MM.1S (cell line): ENCODE data around the gene FADS1.
A peak's percentile ranks its signal among the peaks of the same experiment; 100 is the strongest.

Experiments
- DNase-seq: peaks from one replicate; pipeline ENCODE4 v3.0.0-alpha.2; 2015
- H2AFZ ChIP-seq: fragments of 300-600 bp; sonication (generic); 2 replicates; pipeline ENCODE4 v1.6.0; 2016; ENCODE audit warnings: antibody characterized with exemption, low read length
- H3F3A ChIP-seq: fragments of 300-600 bp; sonication (generic); 2 replicates; pipeline ENCODE4 v1.6.1; 2016; ENCODE audit warnings: mild to moderate bottlenecking, antibody characterized with exemption, low read length, moderate library complexity, mixed read lengths; ENCODE audit not compliant: insufficient read depth
- H3K27ac ChIP-seq: fragments of 300-600 bp; sonication (generic); 2 replicates; pipeline ENCODE4 v1.5.1; 2016; ENCODE audit warnings: mild to moderate bottlenecking, low read length
- H3K27me3 ChIP-seq: fragments of 300-600 bp; sonication (generic); replicated peaks from 2 replicates; pipeline ENCODE4 v1.6.0; 2016; ENCODE audit warnings: low read length; ENCODE audit not compliant: insufficient read depth
- H3K36me3 ChIP-seq: fragments of 300-600 bp; sonication (generic); replicated peaks from 2 replicates; pipeline ENCODE4 v1.6.1; 2016; ENCODE audit warnings: mild to moderate bottlenecking, low read length, mixed read lengths; ENCODE audit not compliant: insufficient read depth
- H3K4me1 ChIP-seq: fragments of 300-600 bp; sonication (generic); 2 replicates; pipeline ENCODE4 v1.6.1; 2016; ENCODE audit warnings: low read length, mixed read lengths
- H3K4me2 ChIP-seq: fragments of 300-600 bp; sonication (generic); 2 replicates; pipeline ENCODE4 v1.6.0; 2016; ENCODE audit warnings: low read depth, low read length
- H3K4me3 ChIP-seq: fragments of 300-600 bp; sonication (generic); 2 replicates; pipeline ENCODE4 v1.5.1; 2016; ENCODE audit warnings: low read length, mixed read lengths
- H3K79me2 ChIP-seq: fragments of 300-600 bp; sonication (generic); 2 replicates; pipeline ENCODE4 v1.6.1; 2016; ENCODE audit warnings: mixed run types, low read length, mixed read lengths
- H3K9ac ChIP-seq: fragments of 300-600 bp; sonication (generic); 2 replicates; pipeline ENCODE4 v1.6.1; 2016; ENCODE audit warnings: low read length, mixed read lengths
- H3K9me2 ChIP-seq: fragments of 300-600 bp; sonication (generic); replicated peaks from 2 replicates; pipeline ENCODE4 v1.6.1; 2016; ENCODE audit warnings: mild to moderate bottlenecking, low read length, mixed read lengths; ENCODE audit not compliant: insufficient read depth
- H3K9me3 ChIP-seq: fragments of 300-600 bp; sonication (generic); replicated peaks from 2 replicates; pipeline ENCODE4 v1.6.1; 2016; ENCODE audit warnings: mild to moderate bottlenecking, low read length, mixed read lengths; ENCODE audit not compliant: insufficient read depth
- H4K20me1 ChIP-seq: fragments of 300-600 bp; sonication (generic); 2 replicates; pipeline ENCODE4 v1.6.1; 2016; ENCODE audit warnings: mild to moderate bottlenecking, low read length, moderate library complexity, mixed read lengths; ENCODE audit not compliant: insufficient read depth
- EZH2 ChIP-seq: fragments of 300-600 bp; sonication (generic); optimal IDR thresholded peaks from 2 replicates; pipeline ENCODE3; 2017; ENCODE audit warnings: low read depth, mild to moderate bottlenecking, antibody characterized with exemption, low read length, mixed read lengths
- EZH2phosphoT487 ChIP-seq: fragments of 300-600 bp; sonication (generic); IDR thresholded peaks from 2 replicates; pipeline ENCODE4 v1.6.1; 2018; ENCODE audit warnings: antibody characterized with exemption, low read length
- TF ChIP-seq, protein P1 (sequence below): fragments of 300-600 bp; sonication (generic); IDR thresholded peaks from 2 replicates; pipeline ENCODE4 v1.5.1; 2016; ENCODE audit warnings: antibody characterized with exemption, low read length, mixed read lengths

FADS1 gene

DNA sequence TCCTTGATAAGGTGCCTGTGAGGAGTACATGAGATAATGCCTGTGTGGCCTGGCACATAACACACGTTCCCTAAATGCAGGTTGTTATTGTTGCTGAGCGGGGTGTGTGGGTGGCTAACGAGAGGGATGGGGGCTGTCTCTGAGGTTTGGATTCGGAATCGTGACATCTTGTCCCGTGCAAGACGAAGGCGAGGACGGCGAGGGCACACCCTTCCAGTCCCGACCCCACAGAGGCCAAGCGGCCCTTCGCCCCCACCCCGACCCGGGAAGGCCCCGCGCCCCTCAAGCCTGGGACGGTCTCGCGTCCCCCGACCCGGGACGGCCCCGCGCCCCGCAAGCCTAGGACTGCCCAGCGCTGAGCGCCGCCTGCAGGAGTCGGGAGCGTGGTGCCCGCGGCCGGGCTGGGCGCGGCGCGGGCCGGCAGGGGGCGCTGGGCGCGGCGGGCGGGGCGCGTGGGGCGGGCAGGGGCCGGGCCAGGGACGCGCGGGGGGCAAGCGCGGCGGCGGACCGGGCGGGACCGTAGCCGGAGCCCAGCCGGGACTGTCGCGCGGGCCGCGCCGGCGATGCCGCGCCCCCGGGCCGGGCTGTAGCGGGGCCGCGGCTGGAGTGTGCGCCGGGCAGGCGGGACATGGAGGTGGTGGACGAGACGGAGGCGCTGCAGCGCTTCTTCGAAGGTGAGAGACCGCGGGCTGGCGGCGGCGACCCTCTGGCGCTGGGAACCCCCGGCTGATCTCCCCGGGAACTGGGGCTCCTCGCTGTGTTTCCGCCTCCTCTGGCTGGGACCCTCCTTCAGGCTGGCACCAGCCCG is 64.5 kb downstream of the FADS1 start, which contains the start of gene MYRF:
Gene MYRF, plus strand, starts transcription at position 520 of the 808 bp plus-strand sequence. Its CDS starts 109 bp downstream, at position 629.
- H3K9me3 ChIP-seq = no peaks in the 10 kb centered on the region
- no peaks in the 10 kb centered on the region for H3K9me2 ChIP-seq
- TF ChIP-seq EZH2phosphoT487 = no peak
- TF ChIP-seq, protein P1, sequence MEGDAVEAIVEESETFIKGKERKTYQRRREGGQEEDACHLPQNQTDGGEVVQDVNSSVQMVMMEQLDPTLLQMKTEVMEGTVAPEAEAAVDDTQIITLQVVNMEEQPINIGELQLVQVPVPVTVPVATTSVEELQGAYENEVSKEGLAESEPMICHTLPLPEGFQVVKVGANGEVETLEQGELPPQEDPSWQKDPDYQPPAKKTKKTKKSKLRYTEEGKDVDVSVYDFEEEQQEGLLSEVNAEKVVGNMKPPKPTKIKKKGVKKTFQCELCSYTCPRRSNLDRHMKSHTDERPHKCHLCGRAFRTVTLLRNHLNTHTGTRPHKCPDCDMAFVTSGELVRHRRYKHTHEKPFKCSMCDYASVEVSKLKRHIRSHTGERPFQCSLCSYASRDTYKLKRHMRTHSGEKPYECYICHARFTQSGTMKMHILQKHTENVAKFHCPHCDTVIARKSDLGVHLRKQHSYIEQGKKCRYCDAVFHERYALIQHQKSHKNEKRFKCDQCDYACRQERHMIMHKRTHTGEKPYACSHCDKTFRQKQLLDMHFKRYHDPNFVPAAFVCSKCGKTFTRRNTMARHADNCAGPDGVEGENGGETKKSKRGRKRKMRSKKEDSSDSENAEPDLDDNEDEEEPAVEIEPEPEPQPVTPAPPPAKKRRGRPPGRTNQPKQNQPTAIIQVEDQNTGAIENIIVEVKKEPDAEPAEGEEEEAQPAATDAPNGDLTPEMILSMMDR = peak; percentile 47
- no peaks in the 10 kb centered on the region for H3K79me2 ChIP-seq
- peak within 1 kb of the TSS; percentile 85 for H3K4me2 ChIP-seq
- H2AFZ ChIP-seq = no peak within 1 kb of the TSS; the same call in 1 of the 2 replicates
- no peaks in the 10 kb centered on the region for H3K36me3 ChIP-seq
- no peak within 1 kb of the TSS for H3K27ac ChIP-seq
- peaks cover 82% of the 10 kb centered on the region for H3K27me3 ChIP-seq
- DNase-seq = peak; percentile 27
- no peaks in the 10 kb centered on the region for H4K20me1 ChIP-seq
- H3K9ac ChIP-seq = no peak within 1 kb of the TSS
- H3K4me1 ChIP-seq = no peaks in the 10 kb centered on the region; the same call in 1 of the 2 replicates
- no peaks in the 10 kb centered on the region for H3F3A ChIP-seq
- H3K4me3 ChIP-seq = peak within 1 kb of the TSS; percentile 39

DNA sequence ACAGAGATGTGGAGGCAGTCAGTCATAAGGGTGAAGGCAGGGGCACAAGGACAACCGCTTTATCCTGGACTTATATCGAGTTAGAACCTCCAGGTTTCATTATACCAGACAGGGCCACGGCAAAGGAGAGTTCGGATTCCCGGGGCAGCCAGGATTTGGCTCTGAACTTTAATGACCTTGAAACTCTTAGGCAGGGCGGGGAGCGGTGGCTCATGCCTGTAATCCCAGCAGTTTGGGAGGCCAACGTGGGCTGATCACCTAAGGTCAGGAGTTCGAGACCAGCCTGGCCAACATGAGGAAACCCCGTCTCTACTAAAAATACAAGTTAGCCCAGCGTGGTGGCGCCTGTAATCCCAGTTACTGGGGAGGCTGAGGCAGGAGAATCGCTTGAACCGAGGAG is 65.4 kb downstream of the FADS1 start:
- H3K9ac ChIP-seq = no peak overlapping the region
- DNase-seq = no peak
- no peak overlapping the region for H2AFZ ChIP-seq
- H3K9me3 ChIP-seq = no peaks in the 10 kb centered on the region
- H3K9me2 ChIP-seq = no peaks in the 10 kb centered on the region
- H3K27me3 ChIP-seq = peaks cover 73% of the 10 kb centered on the region
- no peaks in the 10 kb centered on the region for H3F3A ChIP-seq
- TF ChIP-seq EZH2 = no peak
- TF ChIP-seq EZH2phosphoT487 = no peak
- TF ChIP-seq, protein P1 = no peak
- no peaks in the 10 kb centered on the region for H3K36me3 ChIP-seq
- H3K27ac ChIP-seq = no peak overlapping the region
- no peak overlapping the region for H3K4me2 ChIP-seq
- H3K4me1 ChIP-seq = no peaks in the 10 kb centered on the region; the same call in 1 of the 2 replicates
- H4K20me1 ChIP-seq = no peaks in the 10 kb centered on the region
- no peaks in the 10 kb centered on the region for H3K79me2 ChIP-seq
- H3K4me3 ChIP-seq = no peak overlapping the region

DNA sequence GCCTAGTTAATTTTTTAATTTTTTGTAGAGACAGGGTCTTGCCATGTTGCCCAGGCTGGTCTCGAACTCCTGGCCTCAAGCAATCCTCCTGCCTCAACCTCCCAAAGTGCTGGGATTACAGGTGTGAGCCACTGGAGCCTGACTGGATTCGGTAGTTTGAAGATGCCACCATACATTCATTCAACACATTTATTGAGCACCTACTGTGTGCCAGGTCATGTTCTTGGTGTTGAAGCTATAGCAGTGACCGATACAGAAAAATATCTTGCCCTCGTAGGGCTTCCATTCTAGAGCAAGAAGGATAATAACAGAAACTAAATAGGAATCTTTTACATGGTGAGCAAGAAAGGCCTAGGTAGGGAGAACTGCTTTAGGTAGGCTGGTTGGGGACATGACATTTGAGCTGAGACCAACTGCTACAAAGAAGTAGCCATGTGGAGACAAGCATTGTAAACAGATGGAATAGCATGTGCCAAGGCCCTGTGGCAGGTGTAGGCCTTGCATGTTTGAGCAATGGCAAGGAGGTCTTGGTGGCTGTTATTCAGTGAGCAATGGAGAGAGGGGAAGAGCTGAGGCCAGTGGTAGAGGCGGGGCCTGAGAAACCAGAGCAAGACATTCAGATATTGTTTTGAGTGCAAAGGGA is 66.1 kb downstream of the FADS1 start:
- no peak for TF ChIP-seq EZH2phosphoT487
- Histone ChIP-seq H3K27ac (no peak overlapping the region), H3K4me1 (no peaks in the 10 kb centered on the region; the same call in 1 of the 2 replicates), H3K4me3 (no peak overlapping the region), H4K20me1 (no peaks in the 10 kb centered on the region), H3K9me2 (no peaks in the 10 kb centered on the region), H3K27me3 (peaks cover 72% of the 10 kb centered on the region), H3K9me3 (no peaks in the 10 kb centered on the region), H3K9ac (no peak overlapping the region), H2AFZ (no peak overlapping the region), H3F3A (no peaks in the 10 kb centered on the region), H3K4me2 (no peak overlapping the region), H3K36me3 (no peaks in the 10 kb centered on the region), H3K79me2 (no peaks in the 10 kb centered on the region)
- DNase-seq = no peak
